Measurements from ENCODE around the gene RARG.

The RARG gene

GRCh38 chr12:53233671-53234121 lies 1.7 kb upstream of the RARG start:
- Histone ChIP-seq H3K4me3 (replicated peaks; ENCODE audit: insufficient read depth, low read length) (no peak overlapping the region), H3K27ac (replicated peaks) (no peak overlapping the region), H3K27me3 (ENCODE audit: insufficient read depth, poor library complexity, severe bottlenecking) (peaks cover 15% of the 10 kb centered on the region)
- DNase-seq (ENCODE audit: low read depth in 1 of 2, low spot score in 1 of 2) = no peak
- TF ChIP-seq CTCF (IDR thresholded peaks at IDR 0.05; ENCODE audit: insufficient read depth, low read length) (no peak), SPI1 (IDR thresholded peaks at IDR 0.05; ENCODE audit: borderline replicate concordance, low read depth) (no peak), POLR2AphosphoS5 (IDR thresholded peaks at IDR 0.05; ENCODE audit: low read depth) (no peak), GABPA (IDR thresholded peaks at IDR 0.05; ENCODE audit: low read depth) (no peak), REST (IDR thresholded peaks at IDR 0.05; ENCODE audit: insufficient replicate concordance, low read depth) (no peak)

- peak in 1 of 2 experiments; percentile 41 for DNase-seq (ENCODE audit: low read depth in 1 of 2, low spot score in 1 of 2)
- H3K27ac ChIP-seq (replicated peaks) = no peak overlapping the region
- H3K27me3 ChIP-seq (ENCODE audit: insufficient read depth, poor library complexity, severe bottlenecking) = peaks cover 15% of the 10 kb centered on the region
- TF ChIP-seq REST (IDR thresholded peaks at IDR 0.05; ENCODE audit: insufficient replicate concordance, low read depth) (no peak), POLR2AphosphoS5 (IDR thresholded peaks at IDR 0.05; ENCODE audit: low read depth) (no peak), GABPA (IDR thresholded peaks at IDR 0.05; ENCODE audit: low read depth) (no peak), SPI1 (IDR thresholded peaks at IDR 0.05; ENCODE audit: borderline replicate concordance, low read depth) (no peak), CTCF (IDR thresholded peaks at IDR 0.05; ENCODE audit: insufficient read depth, low read length) (no peak)
- peak overlapping the region; percentile 30 for H3K4me3 ChIP-seq (replicated peaks; ENCODE audit: insufficient read depth, low read length)
These were observed 845 bp upstream of the RARG start for GRCh38 chr12:53232646-53233461.

- Histone ChIP-seq H3K27ac (replicated peaks) (no peak overlapping the region), H3K27me3 (ENCODE audit: insufficient read depth, poor library complexity, severe bottlenecking) (peaks cover 15% of the 10 kb centered on the region), H3K4me3 (replicated peaks; ENCODE audit: insufficient read depth, low read length) (peak overlapping the region; percentile 44)
- TF ChIP-seq GABPA (IDR thresholded peaks at IDR 0.05; ENCODE audit: low read depth) (no peak), CTCF (IDR thresholded peaks at IDR 0.05; ENCODE audit: insufficient read depth, low read length) (no peak), POLR2AphosphoS5 (IDR thresholded peaks at IDR 0.05; ENCODE audit: low read depth) (no peak)
- no peak for DNase-seq (ENCODE audit: low read depth in 1 of 2, low spot score in 1 of 2)
These were observed 413 bp downstream of the RARG start for GRCh38 chr12:53231671-53231920.
